ENCODE data around the gene TGM4.

TGM4 gene

DNA sequence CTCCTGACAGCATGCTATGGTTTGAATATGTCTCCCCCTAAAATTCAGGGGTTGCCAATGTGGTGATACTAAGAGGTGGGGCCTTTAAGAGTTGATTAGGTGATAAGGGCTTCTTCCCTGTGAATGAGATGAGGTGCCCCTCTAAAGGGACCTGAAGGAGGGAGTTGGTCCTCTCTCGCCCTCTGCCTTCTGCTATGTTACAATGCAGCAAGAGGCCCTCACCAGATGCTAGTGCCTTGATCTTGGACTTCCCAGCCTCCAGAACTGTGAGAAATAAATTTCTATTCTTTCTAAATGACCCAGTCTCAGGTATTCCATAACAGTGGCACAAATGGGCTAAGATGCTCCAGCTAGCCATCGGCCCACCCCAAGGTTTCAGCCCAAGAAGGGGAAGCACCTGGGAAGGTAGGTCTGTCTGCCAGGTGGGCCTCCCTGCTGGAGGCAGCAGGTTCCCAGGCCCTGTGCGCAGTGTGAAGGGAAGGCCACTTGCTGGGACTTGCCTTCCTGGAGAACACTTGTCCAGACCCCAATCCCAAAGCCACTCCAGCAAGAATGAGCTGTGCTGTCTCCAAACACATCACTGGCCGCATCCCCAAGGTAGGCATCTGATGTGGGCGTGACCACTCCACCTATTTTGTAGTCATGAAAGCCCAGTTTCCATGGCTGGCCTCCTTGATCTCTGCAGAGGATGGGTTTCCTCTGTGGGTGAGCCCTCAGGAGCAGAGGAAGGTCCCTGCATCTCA, 9.0 kb downstream of the TGM4 start:
- DNase-seq = no peak

DNA sequence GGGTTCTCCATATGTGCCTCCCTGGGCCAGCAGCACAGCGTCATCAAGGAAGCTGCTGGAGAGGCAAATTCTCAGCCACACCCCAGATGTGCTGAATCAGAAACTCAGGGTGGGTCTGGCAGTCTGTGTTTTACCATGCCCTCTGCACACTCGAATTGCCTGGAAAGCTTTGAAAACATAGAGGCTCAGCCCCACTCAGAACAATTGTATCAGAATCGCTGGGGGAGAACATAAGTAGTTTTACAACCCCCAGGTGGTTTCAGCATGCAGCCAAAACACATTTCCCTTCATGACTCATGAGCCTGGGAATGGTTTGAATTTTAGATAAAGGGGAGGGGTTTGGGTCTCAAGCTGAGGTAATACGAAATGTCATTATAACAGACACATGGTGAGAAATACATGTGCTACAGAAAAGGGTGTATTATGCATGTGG, 9.6 kb downstream of the TGM4 start:
- DNase-seq = no peak

DNA sequence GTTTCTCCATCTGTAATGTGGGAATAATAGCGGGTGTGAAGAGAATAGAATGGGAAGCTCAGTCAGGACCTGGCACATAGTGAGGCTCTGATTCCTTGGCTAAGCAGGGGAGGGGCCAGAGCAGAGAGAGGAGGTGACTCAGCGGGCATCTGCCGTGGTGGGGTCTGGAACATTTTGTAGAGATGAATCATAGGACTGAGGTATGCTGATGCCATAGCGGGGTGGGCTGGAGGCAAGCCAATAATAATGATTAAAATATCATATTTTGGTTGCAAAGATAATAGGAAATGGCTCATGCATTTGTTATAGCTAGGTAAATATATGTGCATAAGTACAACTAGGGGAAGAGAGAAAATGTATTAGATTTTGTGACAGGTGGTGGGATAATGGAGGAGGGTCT, 11.2 kb downstream of the TGM4 start:
- DNase-seq = no peak

DNA sequence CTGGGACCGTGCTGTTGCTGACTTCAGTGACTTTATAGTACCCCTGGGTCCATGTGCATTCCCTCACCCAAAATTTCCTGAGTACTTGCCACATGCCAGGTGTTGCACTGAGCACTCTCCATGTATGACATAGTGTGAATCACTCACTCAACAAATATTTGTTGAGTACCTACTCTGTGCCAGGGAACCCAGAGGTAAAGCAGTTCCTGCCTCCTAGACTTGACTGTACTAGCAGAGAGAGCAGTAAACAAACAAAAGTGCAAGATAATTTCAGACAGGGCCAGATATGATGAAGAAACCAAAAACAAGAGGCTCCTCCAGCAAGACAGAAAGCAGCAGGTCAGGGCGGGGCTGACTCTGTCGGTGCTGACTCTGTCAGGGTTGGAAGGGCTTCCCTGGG, 12.2 kb downstream of the TGM4 start:
- DNase-seq = no peak

DNA sequence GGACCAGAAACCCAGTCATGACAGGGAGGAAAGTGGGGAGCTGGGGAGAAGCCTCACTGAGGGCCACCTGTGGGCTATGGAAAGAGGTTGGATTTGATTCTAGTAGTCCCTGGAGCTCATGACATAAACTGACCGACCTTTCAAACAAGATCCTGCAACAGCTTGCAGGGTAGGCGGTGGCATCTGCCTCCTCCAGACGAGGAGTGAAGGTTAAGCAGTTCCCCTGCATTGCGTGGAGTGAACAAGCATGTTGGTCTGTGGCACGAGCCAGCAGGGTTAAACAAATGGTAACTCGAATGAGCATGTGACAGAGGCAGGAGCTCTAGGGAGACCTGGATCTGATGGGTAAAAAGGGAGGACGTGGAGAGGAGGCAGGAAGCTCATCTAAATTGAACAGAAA, 12.7 kb downstream of the TGM4 start:
- no peak for DNase-seq

DNA sequence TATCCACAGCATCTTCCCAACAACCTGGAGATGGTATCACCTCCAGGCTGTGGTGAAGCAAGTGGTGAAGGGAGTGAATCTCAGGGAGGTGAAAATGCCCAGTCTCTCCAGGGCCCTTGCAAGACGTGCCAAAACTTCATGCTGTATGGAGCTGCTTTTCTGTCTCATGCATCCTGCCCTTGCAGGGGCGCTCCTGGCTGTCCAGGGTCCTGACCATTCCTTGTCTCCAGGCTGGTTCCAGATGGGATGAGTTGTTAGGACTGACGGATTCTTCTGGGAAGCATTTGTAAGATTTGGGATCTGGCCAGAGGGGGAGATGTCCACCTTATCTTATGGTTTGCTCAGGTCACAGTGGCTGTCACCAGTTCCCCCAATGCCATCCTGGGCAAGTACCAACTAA, 15.8 kb downstream of the TGM4 start:
- no peak for DNase-seq

DNA sequence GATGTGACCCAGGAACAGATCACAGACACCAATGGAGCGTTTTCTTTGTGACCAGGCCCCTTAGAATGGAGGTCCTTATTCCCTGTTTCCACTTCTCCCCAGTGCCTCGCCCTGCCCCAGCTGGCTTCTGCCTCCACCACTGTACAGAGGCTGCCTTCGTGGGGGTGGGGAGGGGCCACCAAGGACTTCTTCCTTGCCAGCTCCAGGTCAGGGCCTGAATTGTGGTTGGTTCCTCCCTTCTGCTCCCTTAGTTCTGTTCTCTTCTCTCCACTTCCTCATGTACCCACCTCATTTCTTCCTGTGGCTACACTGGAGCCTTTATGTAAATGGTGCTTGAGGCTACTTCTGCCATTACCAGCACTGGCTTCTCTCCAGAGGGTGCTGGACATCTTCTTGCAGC, 16.4 kb downstream of the TGM4 start:
- no peak for DNase-seq

DNA sequence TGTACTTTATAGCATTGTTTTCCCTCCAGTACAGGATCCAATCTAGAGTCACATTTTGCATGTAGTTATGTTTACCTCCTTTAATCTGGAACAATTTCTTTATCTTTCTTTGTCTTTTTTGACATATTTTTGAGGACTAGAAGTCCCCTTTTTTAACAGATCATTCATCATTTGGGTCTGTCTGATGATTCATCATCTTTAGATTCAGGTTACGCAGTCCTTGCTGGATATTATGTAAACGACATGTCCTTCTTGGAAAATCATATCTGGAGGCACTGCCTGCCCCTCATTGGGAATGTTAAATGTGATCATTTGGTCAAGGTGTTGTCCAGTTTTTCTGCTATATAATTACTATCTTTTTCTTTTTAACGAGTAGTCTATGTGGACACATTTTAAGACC, 18.3 kb downstream of the TGM4 start:
- no peak for DNase-seq

DNA sequence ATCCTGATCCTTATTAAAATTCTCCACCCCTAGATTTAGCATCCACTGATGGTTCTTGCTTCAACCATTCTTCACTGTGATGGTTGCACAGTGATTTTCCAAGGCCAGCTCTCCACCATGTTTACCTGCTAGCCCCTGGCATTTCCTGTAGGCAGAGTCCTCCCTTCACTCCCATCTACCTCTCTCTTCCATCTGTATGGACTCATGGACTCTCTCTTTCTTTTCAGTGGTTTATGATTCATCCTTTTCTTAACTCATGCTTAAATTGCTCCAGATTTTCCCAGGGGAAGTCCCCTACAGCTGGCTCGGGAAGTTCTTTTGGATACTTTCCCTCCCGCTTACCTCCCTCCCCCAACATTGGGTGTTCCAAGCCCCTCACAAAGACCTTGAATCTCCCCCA, 18.7 kb downstream of the TGM4 start:
- no peak for DNase-seq

DNA sequence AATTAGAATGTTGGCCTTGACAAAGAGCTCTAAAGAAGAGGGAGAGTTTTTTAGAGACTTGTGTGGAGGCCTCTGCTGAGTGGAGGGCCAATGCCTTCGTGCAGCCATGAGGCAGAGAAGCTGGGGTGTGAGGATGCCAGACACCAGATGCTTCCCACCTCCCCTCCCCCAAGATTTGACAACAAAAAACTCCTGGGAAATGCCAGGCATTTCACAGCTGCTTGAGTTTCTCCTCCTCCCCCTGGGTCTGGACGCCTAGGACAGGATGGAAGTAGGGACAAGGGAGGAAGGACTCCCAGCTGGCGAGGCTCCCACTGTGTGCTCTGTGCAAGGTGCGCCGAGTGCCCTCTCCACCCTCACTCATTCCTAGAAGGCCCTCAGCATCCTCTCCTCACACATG, 20.1 kb downstream of the TGM4 start:
- DNase-seq = no peak

DNA sequence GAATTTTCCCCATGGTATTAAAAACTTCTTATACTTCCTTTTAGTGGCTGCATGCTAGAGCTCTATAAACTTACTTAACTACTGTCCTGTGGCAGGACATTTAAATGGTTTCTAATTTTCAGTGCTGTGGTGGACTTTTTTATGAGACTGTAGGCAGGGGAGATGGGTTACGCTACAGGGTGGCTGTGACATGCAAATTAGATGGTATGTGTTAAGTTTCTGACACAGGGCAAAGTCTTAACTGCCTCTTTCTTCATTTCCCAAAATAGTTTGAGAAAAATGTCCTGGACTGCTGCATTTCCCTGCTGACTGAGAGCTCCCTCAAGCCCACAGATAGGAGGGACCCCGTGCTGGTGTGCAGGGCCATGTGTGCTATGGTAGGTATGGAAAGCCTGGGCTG, 22.0 kb downstream of the TGM4 start:
- DNase-seq = no peak

DNA sequence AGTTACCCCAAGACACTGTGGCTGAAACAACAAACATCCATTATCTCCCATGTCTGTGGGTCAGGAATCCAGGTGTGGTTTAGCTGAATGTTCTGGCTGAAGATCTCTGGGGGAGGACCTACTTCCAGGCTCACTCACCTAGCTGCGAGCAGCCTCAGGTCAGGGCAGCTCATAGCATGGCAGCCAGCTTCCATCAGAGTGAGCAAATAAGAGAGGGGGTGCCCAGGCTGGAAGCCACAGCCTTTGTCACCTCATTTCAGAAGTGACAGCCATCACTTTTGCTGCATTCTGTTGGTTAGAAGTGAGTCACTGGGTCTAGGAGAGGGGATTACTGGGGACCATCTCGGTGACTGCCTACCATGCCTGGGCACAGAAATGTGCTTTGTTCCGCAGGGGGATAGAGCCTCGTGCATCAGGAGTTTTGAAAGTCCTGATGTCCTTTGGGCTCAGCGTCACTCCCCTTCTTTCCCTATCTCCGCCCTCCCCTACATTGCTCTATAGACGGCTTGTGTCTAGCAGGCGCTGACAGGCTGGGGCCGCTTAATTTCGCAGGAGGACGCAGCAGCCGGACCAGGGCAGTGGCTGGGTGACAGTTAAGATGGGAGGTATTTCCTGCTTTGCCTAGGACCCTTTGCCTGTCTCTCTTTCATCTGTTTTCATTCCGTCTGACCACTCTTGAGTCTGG, 25.4 kb downstream of the TGM4 start:
- DNase-seq = no peak

DNA sequence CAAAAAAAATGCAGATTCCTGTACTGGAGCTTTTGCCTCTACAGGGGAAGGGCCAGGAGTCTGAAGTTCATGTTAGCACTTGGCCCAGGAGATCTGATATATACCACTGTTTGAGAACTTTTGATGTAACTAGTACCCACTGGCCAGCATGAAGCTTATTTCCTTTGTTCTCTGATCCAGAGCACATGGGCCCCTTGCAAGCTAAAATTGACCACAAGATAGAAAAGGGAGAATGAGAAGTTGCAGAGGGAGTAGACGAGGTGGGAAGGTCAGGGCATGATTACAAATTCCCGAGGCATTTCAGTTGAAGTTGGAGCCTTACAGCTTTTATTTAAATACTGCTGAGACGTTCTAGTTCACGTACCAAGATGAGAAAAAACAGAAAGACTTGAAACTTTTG, 28.2 kb downstream of the TGM4 start:
- DNase-seq = no peak

DNA sequence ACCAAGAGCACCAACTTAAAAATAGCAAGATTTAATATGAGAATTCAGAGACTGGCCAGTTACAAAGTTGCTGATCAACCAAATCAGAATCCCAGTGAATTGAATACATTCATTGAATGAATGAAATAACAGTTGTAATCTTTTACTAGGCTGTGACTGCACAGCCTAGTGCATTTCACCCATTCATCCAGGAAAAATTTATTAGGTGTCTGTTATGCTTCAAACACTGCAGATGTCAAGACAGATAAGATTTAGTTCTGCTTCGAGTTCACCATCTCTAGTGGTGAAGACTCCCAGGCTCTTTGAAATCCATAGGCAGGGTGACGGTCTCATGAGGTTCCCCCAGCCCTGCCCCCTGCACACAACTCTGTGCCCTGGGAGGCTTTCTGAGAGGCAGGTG, 28.9 kb downstream of the TGM4 start:
- DNase-seq = no peak

DNA sequence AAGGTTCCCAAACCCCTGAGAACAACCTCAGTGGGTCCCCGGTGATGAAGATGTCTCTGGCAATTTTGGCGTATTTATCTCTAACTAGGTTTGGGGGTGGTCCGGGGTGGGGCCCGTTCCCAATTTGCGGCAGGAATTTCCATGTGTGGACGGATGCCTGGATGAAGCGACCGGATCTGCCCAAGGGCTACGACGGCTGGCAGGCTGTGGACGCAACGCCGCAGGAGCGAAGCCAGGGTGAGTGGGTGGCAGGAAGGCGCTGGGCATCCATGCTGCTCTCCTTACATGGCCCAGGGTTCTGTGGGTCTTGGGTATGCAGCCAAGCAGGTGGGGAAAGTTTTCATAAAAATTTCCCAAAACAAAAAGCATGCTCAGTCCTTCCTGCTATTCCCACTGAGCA, 29.3 kb downstream of the TGM4 start:
- no peak for DNase-seq

DNA sequence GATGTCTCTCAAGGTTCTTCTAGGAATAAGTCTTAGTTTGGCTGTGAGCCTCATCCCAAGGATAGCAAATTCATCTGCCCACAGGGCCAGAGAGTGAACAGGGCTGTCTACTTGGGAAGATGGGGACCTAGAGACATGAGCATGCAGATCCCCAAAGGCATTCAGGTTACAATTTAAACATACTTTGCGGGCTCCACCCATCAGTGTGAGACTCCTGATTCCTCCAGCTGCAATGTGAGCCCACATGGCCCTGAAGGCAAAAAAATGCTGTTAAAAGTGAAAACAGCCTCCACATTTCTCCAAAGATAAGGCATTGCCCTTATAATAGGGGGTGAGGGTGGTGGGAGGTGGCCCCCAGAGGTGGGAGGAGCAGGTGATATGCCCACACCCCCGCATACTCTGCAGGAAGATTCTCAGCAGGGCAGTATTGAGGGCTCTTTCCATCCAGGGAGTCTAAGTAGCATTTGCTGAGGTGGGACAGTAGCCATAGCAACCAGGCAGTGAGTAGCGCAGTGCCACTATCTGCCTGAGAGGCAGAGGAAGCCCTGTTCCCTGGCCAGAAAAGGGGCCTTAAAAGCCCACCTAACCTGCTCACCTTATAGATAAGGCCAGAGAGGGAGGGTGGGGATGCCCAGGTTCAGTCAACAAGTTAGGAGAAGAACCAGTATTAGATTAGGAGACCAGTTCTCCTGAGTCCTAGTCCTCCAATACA, 31.2 kb downstream of the TGM4 start:
- DNase-seq = no peak

DNA sequence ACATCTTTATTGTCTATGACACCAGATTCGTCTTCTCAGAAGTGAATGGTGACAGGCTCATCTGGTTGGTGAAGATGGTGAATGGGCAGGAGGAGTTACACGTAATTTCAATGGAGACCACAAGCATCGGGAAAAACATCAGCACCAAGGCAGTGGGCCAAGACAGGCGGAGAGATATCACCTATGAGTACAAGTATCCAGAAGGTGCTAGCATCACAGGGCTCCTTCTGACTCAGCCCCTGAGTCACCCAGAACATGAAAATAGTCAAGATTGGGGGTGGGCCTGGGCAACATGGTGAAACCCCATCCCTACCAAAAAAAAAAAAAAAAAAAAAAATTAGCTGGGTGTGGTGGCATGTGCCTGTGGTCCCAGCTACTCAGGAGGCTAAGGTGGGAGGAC, 32.6 kb downstream of the TGM4 start:
- no peak for DNase-seq

DNA sequence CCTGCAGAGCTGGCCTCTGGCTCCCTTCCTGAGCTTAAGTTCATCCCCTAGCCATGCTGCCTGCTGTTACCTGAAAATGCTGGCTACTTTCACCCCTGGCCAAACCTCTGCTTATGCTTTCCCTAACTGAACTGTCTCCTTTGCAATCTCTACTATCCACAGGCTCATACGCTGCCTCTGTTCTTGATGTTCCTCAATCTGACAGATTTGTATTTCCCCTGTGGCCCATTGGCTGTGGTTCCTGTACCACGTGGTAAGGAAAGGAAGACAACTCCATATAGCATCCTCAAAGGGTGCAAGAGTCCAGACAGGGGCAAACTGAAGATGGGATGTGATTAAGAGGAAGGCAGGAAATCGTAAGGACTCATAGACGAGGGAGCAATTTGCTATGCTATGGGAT, 33.2 kb downstream of the TGM4 start:
- DNase-seq = no peak

DNA sequence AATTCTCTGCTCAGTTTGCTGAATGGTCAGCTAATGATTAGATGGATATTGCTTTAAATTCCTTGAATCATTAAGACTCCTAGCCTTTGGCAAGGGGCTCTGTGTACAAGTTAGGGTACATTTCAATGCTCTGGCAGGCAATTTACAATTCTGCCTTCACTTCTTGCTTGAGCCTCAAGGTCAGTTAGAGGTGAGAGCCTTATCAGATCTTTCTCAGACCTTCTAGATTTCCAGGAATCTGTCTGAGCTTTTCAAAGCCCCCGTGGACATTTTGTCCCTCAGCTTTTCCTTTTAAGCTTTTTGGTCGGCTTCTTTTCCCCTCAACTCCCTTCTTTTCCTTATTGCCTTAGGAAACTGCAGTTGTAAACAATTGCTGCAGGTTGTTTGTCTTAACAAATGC, 34.7 kb downstream of the TGM4 start:
- no peak for DNase-seq

DNA sequence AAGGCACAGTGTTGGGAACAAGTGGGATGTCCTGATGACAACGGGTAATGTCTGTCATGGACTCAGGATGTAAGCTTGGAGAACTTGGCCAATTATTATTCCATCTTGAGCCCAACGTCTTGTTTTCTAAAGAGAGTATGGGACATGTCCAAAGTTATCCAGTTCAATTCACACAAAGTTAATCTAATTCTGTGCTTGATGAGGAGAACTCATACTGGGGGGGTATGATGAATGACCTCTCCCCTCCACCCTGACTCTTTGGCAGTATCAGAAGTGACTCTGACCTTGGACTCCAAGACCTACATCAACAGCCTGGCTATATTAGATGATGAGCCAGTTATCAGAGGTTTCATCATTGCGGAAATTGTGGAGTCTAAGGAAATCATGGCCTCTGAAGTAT, 36.3 kb downstream of the TGM4 start:
- no peak for DNase-seq

DNA sequence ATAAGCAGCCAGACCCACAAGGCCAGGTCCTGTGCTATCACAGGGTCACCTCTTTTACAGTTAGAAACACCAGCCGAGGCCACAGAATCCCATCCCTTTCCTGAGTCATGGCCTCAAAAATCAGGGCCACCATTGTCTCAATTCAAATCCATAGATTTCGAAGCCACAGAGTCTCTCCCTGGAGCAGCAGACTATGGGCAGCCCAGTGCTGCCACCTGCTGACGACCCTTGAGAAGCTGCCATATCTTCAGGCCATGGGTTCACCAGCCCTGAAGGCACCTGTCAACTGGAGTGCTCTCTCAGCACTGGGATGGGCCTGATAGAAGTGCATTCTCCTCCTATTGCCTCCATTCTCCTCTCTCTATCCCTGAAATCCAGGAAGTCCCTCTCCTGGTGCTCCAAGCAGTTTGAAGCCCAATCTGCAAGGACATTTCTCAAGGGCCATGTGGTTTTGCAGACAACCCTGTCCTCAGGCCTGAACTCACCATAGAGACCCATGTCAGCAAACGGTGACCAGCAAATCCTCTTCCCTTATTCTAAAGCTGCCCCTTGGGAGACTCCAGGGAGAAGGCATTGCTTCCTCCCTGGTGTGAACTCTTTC, 39.6 kb downstream of the TGM4 start:
- peak; percentile 47 to 72 for DNase-seq

DNA sequence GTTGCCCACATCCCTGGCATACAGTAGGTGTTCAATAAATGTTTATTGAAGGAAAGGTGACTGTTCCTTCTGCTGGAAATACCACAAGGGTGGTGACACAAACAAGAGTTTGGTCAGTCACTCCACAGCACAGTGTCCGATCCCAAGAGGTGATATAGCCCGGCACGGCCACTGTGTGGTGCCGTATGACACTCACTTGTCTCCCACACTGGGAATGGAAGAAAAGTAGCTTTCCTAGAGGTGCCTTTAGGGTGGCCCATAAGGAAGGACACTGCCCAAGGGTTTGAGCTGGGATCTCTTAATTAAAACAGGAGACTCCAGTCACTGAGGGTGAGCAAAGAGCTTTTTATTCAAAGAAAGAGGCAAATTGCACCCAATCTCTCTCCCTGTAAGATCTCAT, 40.5 kb downstream of the TGM4 start:
- peak; percentile 7 to 22 for DNase-seq

DNA sequence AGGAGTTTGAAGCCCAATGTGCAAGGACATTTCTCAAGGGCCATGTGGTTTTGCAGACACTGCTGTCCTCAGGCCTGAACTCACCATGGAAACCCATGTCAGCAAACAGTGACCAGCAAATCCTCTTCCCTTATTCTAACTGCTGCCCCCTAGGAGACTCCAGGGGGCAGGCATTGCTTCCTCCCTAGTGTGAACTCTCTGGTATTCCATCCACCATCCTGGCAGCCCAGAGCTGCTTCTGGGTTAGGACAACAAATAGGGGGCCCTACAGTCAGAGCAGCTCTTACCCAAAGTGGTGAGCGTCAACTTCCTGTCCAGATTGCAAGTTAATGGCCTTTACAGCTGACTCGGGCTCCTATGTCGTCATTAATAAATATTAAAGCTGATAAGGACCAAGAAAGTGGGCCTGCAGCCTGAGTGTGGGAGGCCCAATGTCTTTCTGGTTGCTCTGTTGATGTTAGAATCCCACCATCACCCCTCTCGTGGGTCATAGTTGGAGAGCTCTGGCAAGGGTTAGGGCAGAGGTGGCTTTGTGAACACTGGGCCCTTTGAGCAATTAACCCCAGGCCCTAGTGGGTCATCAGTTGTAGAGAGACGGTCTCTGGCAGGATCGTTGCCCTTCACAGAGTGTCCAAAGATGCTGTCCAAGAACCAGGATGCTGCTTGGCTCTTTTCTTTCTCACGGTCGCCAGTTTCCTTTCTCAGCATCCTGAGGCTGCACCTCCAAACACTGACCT, 41.5 kb downstream of the TGM4 start:
- no peak for DNase-seq

Data from inflammatory macrophage treated with lipopolysaccharide for 1 hour (primary cell).